Duodenal mucosa (tissue), 2 donors: ENCODE results near the gene HMGN3.

ENCODE experiments used
- H3K27ac ChIP-seq: one replicate; pipeline ENCODE4 v1.7.0; 2013; ENCODE audit warnings: low read depth, low read length
- H3K27me3 ChIP-seq, 2 donors: one replicate each; pipeline ENCODE4 v1.7.0; 2013; ENCODE audit warnings: low read length in 2 of 2, control low read depth in 1 of 2; ENCODE audit not compliant: insufficient read depth in 2 of 2, control insufficient read depth in 1 of 2
- H3K36me3 ChIP-seq, 2 donors: one replicate each; pipeline ENCODE4 v1.7.0; 2013; ENCODE audit warnings: low read length in 2 of 2, control low read depth in 1 of 2; ENCODE audit not compliant: insufficient read depth in 2 of 2, control insufficient read depth in 1 of 2
- H3K4me1 ChIP-seq, 2 donors: one replicate each; pipeline ENCODE4 v1.7.0; 2013; ENCODE audit warnings: low read length in 2 of 2, control low read depth in 1 of 2; ENCODE audit not compliant: insufficient read depth in 2 of 2, control insufficient read depth in 1 of 2
- H3K4me3 ChIP-seq, 2 donors: one replicate each; pipeline ENCODE4 v1.7.0; 2013; ENCODE audit warnings: low read length in 2 of 2, low read depth in 1 of 2
- H3K9ac ChIP-seq, 2 donors: one replicate each; pipeline ENCODE4 v1.7.0; 2013; ENCODE audit warnings: low read length in 2 of 2, low read depth in 1 of 2
- H3K9me3 ChIP-seq, 2 donors: one replicate each; pipeline ENCODE4 v1.7.0; 2013; ENCODE audit warnings: low read length in 2 of 2, control low read depth in 1 of 2; ENCODE audit not compliant: control insufficient read depth in 1 of 2

Gene HMGN3

GRCh38 chr6:79188885-79189480 lies 45.5 kb downstream of the HMGN3 start:
- Histone ChIP-seq H3K9ac (no peak overlapping the region), H3K9me3 (peaks cover 0 to 9% of the 10 kb centered on the region in 2 donors), H3K4me3 (no peak overlapping the region), H3K36me3 (no peaks in the 10 kb centered on the region), H3K27ac (no peak overlapping the region), H3K4me1 (no peaks in the 10 kb centered on the region), H3K27me3 (no peaks in the 10 kb centered on the region)

DNA sequence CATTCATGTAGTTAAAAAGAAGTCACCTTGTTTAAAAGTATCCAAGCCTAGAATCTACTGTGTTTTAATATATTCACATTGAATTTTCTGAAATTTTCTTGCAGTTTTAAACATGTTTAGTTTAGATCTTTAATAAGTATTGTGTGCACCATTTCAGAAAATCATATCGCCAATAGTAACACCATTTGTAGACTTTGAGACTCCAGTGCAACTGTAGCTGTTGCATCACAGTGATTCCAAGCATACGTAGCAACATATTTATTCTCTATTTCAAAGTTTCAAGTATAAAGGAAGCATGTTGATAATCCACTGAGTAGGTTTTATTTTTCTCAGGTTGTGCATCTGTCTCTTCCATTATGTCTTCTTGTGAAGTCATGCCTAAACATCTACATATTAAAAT lies 46.4 kb downstream of the HMGN3 start:
- Histone ChIP-seq H3K27me3 (no peaks in the 10 kb centered on the region), H3K9ac (no peak overlapping the region), H3K27ac (no peak overlapping the region)

DNA sequence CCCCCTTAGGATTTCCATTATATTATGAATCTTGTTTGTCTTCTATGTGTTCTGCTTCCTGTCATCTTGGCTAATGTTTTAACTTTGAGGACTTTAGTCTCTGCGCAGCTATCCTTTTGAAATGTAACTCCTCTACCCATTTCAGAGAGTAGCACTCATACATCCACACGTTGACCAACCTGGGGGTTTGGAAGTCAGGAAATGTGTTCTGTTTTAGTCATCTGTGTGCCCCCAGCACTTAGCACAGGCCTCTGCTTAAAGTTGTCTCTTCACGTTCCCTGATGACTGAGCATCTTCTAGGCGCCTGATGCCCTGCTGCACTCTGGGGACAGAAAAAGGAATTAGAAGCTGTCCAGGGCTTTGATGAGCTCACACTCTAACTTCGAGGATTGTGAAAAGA lies 47.9 kb downstream of the HMGN3 start:
- Histone ChIP-seq H3K27ac (no peak overlapping the region), H3K36me3 (no peaks in the 10 kb centered on the region), H3K9me3 (peaks cover 0 to 8% of the 10 kb centered on the region in 2 donors), H3K4me1 (no peaks in the 10 kb centered on the region), H3K27me3 (no peaks in the 10 kb centered on the region), H3K4me3 (no peak overlapping the region), H3K9ac (no peak overlapping the region)

More for the DNA sequence above, 46.4 kb downstream of the HMGN3 start:
- no peaks in the 10 kb centered on the region for H3K36me3 ChIP-seq
- no peaks in the 10 kb centered on the region for H3K4me1 ChIP-seq
- no peak overlapping the region for H3K4me3 ChIP-seq
- peaks cover 0 to 9% of the 10 kb centered on the region in 2 donors for H3K9me3 ChIP-seq

- Histone ChIP-seq H3K9me3 (no peaks in the 10 kb centered on the region), H3K4me1 (no peaks in the 10 kb centered on the region), H3K36me3 (no peaks in the 10 kb centered on the region), H3K27me3 (no peaks in the 10 kb centered on the region), H3K27ac (no peak overlapping the region), H3K9ac (no peak overlapping the region), H3K4me3 (no peak overlapping the region)
Observed at GRCh38 chr6:79184641-79185040, 49.8 kb downstream of the HMGN3 start.

DNA sequence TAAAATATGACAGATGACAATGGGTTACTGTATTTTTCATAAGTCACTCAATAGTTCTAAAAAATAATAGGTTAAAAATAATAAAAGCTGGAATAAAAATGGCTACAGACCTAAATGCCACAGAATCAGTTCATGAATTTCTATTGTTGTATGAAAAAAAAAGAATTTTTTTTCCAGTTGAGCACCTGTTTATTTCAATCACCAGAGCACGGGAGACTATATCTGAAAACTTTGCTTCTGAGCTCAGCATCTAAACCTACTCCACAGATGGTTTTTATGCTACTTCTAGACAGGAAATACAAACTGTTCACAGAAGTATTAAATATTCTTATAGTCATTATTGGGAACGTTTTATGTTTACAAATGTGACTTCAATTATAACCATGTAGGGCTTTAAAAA lies 50.4 kb downstream of the HMGN3 start:
- H3K9me3 ChIP-seq, result no peaks in the 10 kb centered on the region
- H3K4me1 ChIP-seq, result no peaks in the 10 kb centered on the region
- no peak overlapping the region for H3K4me3 ChIP-seq
- H3K27me3 ChIP-seq, result no peaks in the 10 kb centered on the region
- H3K27ac ChIP-seq, result no peak overlapping the region
- no peak overlapping the region for H3K9ac ChIP-seq
- H3K36me3 ChIP-seq, result no peaks in the 10 kb centered on the region

DNA sequence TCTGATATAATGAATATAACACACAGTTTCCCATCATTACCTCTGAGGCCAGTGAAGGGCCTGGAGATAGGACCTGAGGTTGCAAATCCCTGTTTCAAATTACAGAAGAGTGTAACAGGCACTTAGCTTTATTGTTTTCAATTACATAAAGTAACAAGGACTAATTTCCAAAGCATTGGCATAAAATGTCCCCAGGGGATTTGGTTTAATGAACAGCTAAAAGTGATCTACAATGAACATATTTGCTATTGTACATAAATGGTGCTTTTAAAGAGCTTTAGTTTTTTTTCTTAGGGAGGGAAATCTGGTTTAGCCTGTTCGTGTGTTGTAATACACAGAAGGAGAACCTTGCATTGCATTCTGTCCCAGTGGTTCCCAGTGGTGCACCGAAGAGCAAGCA lies 54.4 kb downstream of the HMGN3 start:
- Histone ChIP-seq H3K27ac (no peak overlapping the region), H3K4me3 (no peak overlapping the region), H3K36me3 (no peaks in the 10 kb centered on the region), H3K9me3 (peaks cover 0 to 2% of the 10 kb centered on the region in 2 donors), H3K9ac (no peak overlapping the region), H3K4me1 (no peaks in the 10 kb centered on the region), H3K27me3 (no peaks in the 10 kb centered on the region)

DNA sequence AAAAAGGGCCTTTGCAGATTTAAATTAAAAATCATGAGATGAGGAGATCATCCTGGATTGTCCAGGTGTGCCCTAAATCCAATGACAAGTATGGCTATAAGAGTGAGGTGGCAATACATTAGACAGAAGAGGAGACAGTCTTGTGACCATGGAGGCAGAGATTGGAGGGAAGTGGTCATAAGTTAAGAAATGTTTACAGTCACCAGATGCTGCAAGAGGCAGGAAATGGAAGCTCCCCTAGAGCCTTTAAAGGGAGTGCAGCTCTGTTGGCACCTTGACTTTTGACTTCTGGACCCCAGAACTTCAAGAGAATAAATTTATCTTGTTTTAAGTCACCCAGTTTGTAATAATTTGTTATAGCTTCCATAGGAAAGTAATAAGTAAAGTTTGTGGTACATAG lies 61.1 kb downstream of the HMGN3 start:
- Histone ChIP-seq H3K27me3 (no peaks in the 10 kb centered on the region), H3K4me1 (no peaks in the 10 kb centered on the region), H3K4me3 (no peak overlapping the region), H3K27ac (no peak overlapping the region), H3K9me3 (peaks cover 0 to 2% of the 10 kb centered on the region in 2 donors), H3K9ac (no peak overlapping the region), H3K36me3 (no peaks in the 10 kb centered on the region)

DNA sequence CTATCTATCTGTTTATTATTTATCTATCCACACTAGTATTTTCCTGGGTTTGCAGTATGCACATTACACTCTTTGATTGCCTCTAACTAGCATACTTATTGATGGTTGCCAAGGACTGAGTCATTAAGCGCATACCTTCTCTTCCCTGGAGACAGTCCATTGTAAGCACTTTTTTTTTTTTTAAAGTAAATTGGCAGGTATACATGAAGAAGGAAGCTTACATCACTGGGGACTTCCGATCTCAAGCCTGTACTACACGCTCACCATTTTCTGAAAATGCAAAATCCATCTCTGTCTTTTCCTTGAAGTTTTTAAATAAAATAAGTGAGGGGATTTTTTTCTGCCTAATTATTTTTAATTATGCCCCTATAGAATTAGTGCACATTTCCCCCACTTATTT lies 63.5 kb downstream of the HMGN3 start:
- H3K27ac ChIP-seq, result no peak overlapping the region
- H3K36me3 ChIP-seq, result no peaks in the 10 kb centered on the region
- no peak overlapping the region for H3K4me3 ChIP-seq
- peaks cover 0 to 1% of the 10 kb centered on the region in 2 donors for H3K9me3 ChIP-seq
- no peak overlapping the region for H3K9ac ChIP-seq
- H3K27me3 ChIP-seq, result no peaks in the 10 kb centered on the region
- no peaks in the 10 kb centered on the region for H3K4me1 ChIP-seq

DNA sequence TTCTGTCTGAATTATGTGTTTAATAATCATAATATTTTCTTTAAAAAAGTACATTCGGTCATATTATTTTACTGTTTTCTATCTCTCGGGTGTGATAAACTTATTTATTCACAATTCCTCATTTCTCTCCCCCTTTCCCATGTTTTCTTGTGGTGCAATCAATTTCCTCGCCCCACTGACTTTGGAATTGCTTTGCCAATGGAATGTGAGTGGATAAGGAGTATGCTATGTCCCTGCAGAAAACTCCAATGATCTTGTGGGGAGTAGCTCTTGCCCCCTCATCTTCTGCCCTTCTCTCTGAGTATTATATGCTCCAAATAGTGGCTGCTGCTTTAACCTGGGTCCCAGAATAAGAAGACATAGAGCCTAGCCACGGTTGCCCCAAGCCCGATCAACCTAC lies 64.1 kb downstream of the HMGN3 start:
- no peak overlapping the region for H3K27ac ChIP-seq
- no peaks in the 10 kb centered on the region for H3K4me1 ChIP-seq
- no peaks in the 10 kb centered on the region for H3K27me3 ChIP-seq
- H3K4me3 ChIP-seq, result no peak overlapping the region
- H3K36me3 ChIP-seq, result no peaks in the 10 kb centered on the region
- H3K9ac ChIP-seq, result no peak overlapping the region
- H3K9me3 ChIP-seq, result no peaks in the 10 kb centered on the region

- no peaks in the 10 kb centered on the region for H3K36me3 ChIP-seq
Observed at GRCh38 chr6:79168695-79168980, 65.8 kb downstream of the HMGN3 start.

More at GRCh38 chr6:79168695-79168980, 65.8 kb downstream of the HMGN3 start:
- Histone ChIP-seq H3K27me3 (no peaks in the 10 kb centered on the region), H3K9ac (no peak overlapping the region), H3K4me1 (no peaks in the 10 kb centered on the region), H3K9me3 (no peaks in the 10 kb centered on the region), H3K4me3 (no peak overlapping the region), H3K27ac (no peak overlapping the region)
